Liver (tissue), 3 donors: ENCODE data around the gene TUBB4A.

Experiments
- ATF3 ChIP-seq: IDR thresholded peaks from 2 replicates; pipeline ENCODE4 v1.6.1; 2016; ENCODE audit warnings: antibody characterized with exemption
- CTCF ChIP-seq: fragments of 150-350 bp; IDR thresholded peaks from 2 replicates; pipeline ENCODE4 v1.5.1; 2017; ENCODE audit warnings: improper control_type of control experiment, low read depth, low read length; ENCODE audit not compliant: missing input control
- EGR1 ChIP-seq, 2 donors: IDR thresholded peaks; 2 replicates each; pipeline ENCODE4 v1.6.1; 2016 to 2018; ENCODE audit warnings: antibody characterized with exemption in 2 of 2, low read depth in 2 of 2
- FOXA1 ChIP-seq: IDR thresholded peaks from 2 replicates; pipeline ENCODE4 v1.6.1; 2016; ENCODE audit warnings: antibody characterized with exemption
- GABPA ChIP-seq, 2 donors: IDR thresholded peaks in 1 of 2; conservative IDR thresholded peaks in 1 of 2; 2 replicates each; pipeline ENCODE4 v1.6.1; 2016; ENCODE audit warnings: antibody characterized with exemption in 2 of 2, mild to moderate bottlenecking in 1 of 2, moderate library complexity in 1 of 2
- MAX ChIP-seq: IDR thresholded peaks from 2 replicates; pipeline ENCODE4 v1.6.1; 2016; ENCODE audit warnings: antibody characterized with exemption
- REST ChIP-seq: IDR thresholded peaks from 2 replicates; pipeline ENCODE4 v1.6.1; 2016; ENCODE audit warnings: antibody characterized with exemption, mild to moderate bottlenecking
- SP1 ChIP-seq: IDR thresholded peaks from 2 replicates; pipeline ENCODE4 v1.6.1; 2018; ENCODE audit warnings: antibody characterized with exemption, mild to moderate bottlenecking
- TAF1 ChIP-seq: conservative IDR thresholded peaks from 2 replicates; pipeline ENCODE4 v1.6.1; 2016; ENCODE audit warnings: antibody characterized with exemption, mild to moderate bottlenecking
- YY1 ChIP-seq: IDR thresholded peaks from 2 replicates; pipeline ENCODE4 v1.6.1; 2016; ENCODE audit warnings: antibody characterized with exemption, mild to moderate bottlenecking
- donor health status: healthy.
- donor health status: healthy.

GRCh38 chr19:6530386-6531162, 28.5 kb upstream of the TUBB4A start, which contains the start of gene TNFSF9:
- TF ChIP-seq REST (no peak), GABPA (IDR thresholded peaks at IDR 0.05 in 1 of 2, conservative IDR thresholded peaks at IDR 0.05 in 1 of 2) (peak; percentile 62 to 80), CTCF (no peak), TAF1 (peak; percentile 51), YY1 (no peak), EGR1 (IDR thresholded peaks at IDR 0.05; ENCODE audit: low read depth in 2 of 2) (no peak), SP1 (peak; percentile 56), FOXA1 (no peak), MAX (no peak), ATF3 (no peak)
